NOMO-1 (cell line): Measurements from ENCODE around the gene NUP37.
"Not testable (repeated sequence)": the region's sequence is repeated elsewhere in the genome, so short reads cannot be mapped to it uniquely, and the experiment has no call there.

Source experiments
- DNase-seq, 2 experiments: peaks; one replicate each; lab custom pipeline; 2025; ENCODE audit not compliant: unreplicated experiment in 2 of 2; lab: John Stamatoyannopoulos, UW

Gene NUP37, protein sequence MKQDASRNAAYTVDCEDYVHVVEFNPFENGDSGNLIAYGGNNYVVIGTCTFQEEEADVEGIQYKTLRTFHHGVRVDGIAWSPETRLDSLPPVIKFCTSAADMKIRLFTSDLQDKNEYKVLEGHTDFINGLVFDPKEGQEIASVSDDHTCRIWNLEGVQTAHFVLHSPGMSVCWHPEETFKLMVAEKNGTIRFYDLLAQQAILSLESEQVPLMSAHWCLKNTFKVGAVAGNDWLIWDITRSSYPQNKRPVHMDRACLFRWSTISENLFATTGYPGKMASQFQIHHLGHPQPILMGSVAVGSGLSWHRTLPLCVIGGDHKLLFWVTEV

GRCh38 chr12:102119674-102120563 is at the start of gene NUP37, which contains the start of gene PARPBP:
Gene NUP37, minus strand, starts transcription at chr12:102120114. Its CDS starts 1,596 bp downstream, at chr12:102118518.
Gene PARPBP, plus strand, starts transcription at chr12:102120183. Its CDS starts 3,706 bp downstream, at chr12:102123889.
- peak; percentile 89 to 95 for DNase-seq

- peak in 1 of 2 experiments; percentile 48 for DNase-seq
Measured at GRCh38 chr12:102167821-102168604, 48.1 kb upstream of the NUP37 start.

GRCh38 chr12:102163383-102163782 is 43.5 kb upstream of the NUP37 start:
- DNase-seq, result no peak

DNA sequence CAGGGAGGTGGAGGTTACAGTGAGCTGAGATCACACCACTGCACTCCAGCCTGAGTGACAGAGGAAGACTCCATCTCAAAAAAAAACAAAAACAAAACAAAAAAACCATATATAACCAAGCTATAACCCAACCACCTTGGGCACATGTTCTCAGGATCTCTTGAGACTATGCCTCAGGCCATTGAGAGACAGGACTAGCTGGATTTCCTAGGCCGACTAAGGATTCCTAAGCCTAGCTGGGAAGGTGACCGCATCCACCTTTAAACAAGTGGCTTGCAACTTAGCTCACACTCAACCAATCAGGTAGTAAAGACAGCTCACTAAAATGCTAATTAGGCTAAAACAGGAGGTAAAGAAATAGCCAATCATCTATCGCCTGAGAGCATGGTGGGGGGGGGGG is 35.3 kb upstream of the NUP37 start:
- DNase-seq, result not testable (repeated sequence)

DNA sequence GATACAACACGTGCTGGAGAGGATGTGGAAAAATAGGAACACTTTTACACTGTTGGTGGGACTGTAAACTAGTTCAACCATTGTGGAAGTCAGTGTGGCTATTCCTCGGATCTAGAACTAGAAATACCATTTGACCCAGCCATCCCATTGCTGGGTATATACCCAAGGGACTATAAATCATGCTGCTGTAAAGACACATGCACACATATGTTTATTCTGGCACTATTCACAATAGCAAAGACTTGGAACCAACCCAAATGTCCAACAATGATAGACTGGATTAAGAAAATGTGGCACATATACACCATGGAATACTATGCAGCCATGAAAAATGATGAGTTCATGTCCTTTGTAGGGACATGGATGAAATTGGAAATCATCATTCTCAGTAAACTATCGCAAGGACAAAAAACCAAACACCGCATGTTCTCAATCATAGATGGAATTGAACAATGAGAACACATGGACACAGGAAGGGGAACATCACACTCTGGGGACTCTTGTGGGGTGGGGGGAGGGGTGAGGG is 27.2 kb upstream of the NUP37 start:
- DNase-seq, result not testable (repeated sequence)

DNA sequence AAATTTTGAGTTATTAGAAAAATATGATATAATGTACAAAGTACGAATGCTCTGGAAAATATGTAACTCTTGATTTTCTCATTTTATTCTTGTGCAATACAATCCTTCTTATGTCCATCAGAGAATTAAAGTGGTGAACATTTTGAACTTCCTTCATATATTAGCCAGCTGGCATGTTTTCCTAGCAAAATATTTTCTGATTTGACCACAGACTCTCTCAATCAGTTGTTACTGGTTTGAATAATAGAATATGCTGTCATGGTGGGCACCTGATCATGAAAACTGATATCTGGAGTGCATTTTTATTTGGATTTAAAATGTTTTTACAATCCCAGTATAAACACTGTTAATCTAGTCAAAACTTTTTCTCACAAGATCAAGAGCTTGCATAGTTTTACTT is 24.3 kb upstream of the NUP37 start:
- DNase-seq, result no peak

DNA sequence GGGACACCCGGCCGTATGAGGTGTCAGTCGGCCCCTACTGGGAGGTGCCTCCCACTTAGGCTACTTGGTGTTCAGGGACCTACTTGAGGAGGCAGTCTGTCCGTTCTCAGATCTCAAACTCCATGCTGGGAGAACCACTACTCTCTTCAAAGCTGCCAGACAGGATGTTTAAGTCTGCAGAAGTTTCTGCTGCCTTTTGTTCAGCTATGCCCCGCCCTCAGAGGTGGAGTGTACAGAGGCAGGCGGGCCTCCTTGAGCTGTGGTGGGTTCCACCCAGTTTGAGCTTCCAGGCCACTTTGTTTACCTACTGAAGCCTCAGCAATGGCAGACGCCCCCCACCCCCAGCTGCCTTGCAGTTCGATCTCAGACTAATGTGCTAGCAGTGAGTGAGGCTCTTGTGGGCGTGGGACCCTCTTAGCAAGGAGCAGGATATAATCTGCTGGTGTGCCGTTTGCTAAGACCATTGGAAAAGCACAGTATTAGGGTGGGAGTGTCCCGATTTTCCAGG is 23.0 kb upstream of the NUP37 start:
- DNase-seq, result not testable (repeated sequence)

GRCh38 chr12:102137619-102138018 is 17.7 kb upstream of the NUP37 start:
- not testable (repeated sequence) for DNase-seq

DNA sequence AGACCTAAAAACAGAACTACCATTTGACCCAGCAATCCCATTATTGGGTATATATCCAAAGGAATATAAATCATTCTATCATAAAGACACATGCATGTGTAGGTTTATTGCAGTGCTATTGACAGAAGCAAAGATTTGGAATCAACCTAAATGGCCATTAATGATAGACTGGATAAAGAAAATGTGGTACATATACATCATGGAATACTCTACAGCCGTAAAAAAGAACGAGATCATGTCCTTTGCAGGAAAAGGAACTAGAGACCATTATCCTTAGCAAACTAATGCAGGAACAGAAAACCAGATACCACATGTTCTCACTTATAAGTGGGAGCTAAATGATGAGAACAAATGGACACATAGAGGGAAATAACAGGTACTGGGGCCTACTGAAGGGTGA is 11.5 kb upstream of the NUP37 start:
- not testable (repeated sequence) for DNase-seq

DNA sequence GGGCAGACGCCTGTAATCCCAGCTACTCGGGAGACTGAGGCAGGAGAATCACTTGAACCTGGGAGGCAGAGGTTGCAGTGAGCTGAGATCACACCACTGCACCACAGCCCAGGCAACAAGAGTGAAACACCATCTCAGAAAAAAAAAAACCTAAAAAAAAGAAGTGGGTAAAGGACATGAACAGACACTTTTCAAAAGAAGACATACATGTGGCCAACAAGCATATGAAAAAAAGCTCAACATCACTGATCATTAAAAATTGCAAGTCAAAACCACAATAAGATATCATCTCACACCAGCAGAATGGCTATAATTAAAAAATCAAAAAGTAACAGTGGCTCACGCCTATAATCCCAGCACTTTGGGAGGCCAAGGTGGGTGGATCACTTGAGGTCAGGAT is 10.8 kb upstream of the NUP37 start:
- DNase-seq, result not testable (repeated sequence)

DNA sequence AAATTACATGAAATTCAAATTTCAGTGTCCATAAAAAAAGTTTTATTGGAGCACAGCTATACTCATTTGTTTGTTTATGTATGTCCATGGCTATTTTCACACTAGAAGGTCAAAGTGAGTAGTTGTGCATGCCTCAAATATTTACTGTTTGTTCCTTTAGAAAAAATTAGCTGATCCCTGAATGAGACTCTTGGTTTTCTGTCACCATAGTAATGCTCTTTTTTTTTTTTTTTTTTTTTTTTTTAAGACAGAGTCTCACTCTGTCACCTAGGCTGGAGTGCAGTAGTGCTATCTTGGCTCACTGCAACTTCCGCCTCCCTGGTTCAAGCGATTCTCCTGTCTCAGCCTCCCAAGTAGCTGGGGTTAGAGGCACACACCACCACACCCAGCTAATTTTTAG is 1.4 kb upstream of the NUP37 start:
- not testable (repeated sequence) for DNase-seq

DNA sequence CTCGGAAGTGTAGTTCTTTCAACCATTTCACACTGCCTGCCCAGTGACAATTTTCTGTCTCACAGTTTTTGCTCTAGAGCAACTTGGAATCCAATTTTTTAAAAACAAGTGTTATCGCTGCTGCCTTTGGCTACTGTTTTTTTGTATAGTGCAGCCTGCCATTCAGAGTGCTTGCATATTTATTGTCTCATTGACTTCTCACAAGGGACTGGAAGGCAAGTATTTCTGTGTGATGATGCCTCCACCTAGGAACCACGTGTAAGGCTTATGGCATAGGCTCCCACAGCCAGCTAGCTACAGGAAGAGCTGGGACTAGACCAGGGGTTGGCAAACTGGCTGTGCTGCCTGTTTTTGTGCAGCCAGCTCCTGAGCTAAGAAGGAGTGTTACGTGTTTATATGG is 972 bp upstream of the NUP37 start:
- peak; percentile 8 to 22 for DNase-seq

GRCh38 chr12:102120564-102120873 is 605 bp upstream of the NUP37 start:
- no peak for DNase-seq

DNA sequence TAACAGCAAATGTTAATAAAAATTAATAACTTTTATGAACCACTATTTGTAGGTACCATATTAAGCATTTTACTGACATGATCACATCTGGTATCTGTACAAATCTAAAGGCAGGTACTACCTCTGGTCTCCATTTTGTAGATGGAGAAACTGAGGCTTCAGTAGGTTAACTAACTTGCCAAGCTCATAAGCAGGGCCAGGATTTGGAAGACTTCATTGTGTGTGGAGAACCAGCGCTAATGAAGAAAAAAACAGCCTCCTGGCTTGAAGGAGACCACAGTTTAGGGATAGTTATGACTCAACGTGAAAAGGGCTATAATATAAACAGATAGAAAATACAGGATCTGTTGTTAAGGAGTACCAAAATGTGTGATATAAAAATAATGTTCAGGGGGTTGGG is 1.0 kb downstream of the NUP37 start:
- no peak for DNase-seq

- no peak for DNase-seq
Measured at GRCh38 chr12:102116392-102116791, 3.5 kb downstream of the NUP37 start.

DNA sequence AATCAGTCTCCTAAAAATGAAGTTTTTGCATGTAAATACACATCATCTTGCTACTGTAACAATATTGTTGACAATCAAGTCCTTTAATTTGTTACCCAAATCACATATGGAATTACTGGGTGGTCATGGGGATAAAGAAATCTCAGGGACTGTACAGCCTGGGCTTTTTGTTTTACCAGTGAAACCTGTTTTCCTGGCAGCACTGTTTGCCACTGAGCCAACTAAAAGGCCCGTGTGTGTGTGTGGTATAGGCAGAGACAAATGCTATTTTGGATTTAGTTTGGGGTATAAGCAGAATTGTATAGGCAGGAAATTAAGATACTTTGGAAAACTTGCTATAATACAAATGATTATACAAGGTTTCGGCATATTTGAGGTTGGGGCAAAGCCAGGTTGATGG is 5.7 kb downstream of the NUP37 start:
- no peak for DNase-seq

- DNase-seq, result no peak
Measured at GRCh38 chr12:102110782-102111181, 9.1 kb downstream of the NUP37 start.

GRCh38 chr12:102107970-102108369 is 11.9 kb downstream of the NUP37 start:
- no peak for DNase-seq

GRCh38 chr12:102106905-102107304 is 13.0 kb downstream of the NUP37 start:
- DNase-seq, result no peak

GRCh38 chr12:102096855-102097254 is 23.1 kb downstream of the NUP37 start:
- DNase-seq, result no peak
